Astrocyte (in vitro differentiated cells and primary cell): Measurements from ENCODE around the gene TSPAN15.

ENCODE experiments used
- EZH2 ChIP-seq: IDR thresholded peaks from 2 replicates; pipeline ENCODE4 v1.6.1; 2012; ENCODE audit warnings: mild to moderate bottlenecking, low read length, inconsistent platforms; ENCODE audit not compliant: insufficient read depth
- TF ChIP-seq, protein P1 (sequence below): IDR thresholded peaks from 2 replicates; pipeline ENCODE4 v1.5.1; 2011; ENCODE audit warnings: low read depth, mild to moderate bottlenecking, inconsistent platforms, low read length, moderate library complexity; ENCODE audit not compliant: insufficient read depth

DNA sequence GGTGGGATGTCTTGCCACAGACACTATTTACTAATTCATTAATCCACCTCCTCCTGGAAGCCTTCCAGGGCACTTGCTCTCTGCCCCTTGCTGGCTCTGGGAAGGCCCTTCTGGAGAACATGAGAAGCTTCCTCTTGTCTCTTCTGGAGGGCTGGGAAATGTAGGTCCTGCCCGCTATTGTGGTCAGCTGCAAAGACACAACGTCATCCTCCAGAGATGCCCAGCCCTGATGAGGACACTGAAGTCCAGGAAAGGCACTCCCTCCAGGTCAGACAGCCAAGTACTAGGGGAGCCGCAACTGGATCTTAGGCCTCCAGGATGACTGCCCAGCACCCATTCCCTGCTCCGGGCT is 24.9 kb upstream of the TSPAN15 start:
- TF ChIP-seq, protein P1, sequence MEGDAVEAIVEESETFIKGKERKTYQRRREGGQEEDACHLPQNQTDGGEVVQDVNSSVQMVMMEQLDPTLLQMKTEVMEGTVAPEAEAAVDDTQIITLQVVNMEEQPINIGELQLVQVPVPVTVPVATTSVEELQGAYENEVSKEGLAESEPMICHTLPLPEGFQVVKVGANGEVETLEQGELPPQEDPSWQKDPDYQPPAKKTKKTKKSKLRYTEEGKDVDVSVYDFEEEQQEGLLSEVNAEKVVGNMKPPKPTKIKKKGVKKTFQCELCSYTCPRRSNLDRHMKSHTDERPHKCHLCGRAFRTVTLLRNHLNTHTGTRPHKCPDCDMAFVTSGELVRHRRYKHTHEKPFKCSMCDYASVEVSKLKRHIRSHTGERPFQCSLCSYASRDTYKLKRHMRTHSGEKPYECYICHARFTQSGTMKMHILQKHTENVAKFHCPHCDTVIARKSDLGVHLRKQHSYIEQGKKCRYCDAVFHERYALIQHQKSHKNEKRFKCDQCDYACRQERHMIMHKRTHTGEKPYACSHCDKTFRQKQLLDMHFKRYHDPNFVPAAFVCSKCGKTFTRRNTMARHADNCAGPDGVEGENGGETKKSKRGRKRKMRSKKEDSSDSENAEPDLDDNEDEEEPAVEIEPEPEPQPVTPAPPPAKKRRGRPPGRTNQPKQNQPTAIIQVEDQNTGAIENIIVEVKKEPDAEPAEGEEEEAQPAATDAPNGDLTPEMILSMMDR = no peak
- TF ChIP-seq EZH2 = no peak
